Measurements from ENCODE around the gene GSTM4. TPM values are rescaled to one million over a fixed set of nuclear protein-coding genes. Genes with fewer than 3 reads are reported as not detected.
A peak's percentile ranks its signal among the peaks of the same experiment; 100 is the strongest.
"Not testable (repeated sequence)": the region's sequence is repeated elsewhere in the genome, so short reads cannot be mapped to it uniquely, and the experiment has no call there.

Gene GSTM4
- total RNA-seq, 1 donor from 2014 or later: 25.4 TPM

GRCh38 chr1:109695138-109695537 is 39.2 kb downstream of the GSTM4 start:
- DNase-seq (ENCODE audit: low spot score); ATAC-seq: not testable (repeated sequence)

- no peak for DNase-seq (ENCODE audit: low spot score)
- ATAC-seq: no peak
These were observed 41.2 kb downstream of the GSTM4 start for GRCh38 chr1:109697066-109697465.

- DNase-seq (ENCODE audit: low spot score); ATAC-seq: not testable (repeated sequence)
These were observed 42.0 kb downstream of the GSTM4 start for GRCh38 chr1:109697861-109698260.

GRCh38 chr1:109702940-109703339 is 47.0 kb downstream of the GSTM4 start:
- DNase-seq (ENCODE audit: low spot score); ATAC-seq: not testable (repeated sequence)

DNA sequence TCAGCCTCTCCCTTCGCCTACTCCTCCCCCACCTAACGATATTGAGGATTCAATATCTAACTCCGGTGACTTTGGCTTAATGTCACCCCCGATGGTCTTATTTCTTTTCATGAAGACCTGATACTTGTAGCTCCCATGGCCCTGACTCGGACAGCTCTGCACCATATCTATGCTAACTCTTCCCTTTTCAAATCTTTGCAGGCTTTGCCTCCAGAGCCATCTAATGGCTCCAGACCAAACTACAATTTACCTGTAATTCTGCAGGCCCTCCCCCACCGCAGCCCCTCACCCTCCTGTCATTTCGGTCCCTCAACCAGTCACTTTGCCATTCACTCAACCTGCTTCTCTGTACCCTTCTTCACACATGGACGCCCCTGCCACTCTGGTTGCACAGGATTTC is 48.3 kb downstream of the GSTM4 start:
- DNase-seq (ENCODE audit: low spot score) (no peak), ATAC-seq (no peak)

GRCh38 chr1:109705411-109705810 is 49.5 kb downstream of the GSTM4 start:
- no peak for DNase-seq (ENCODE audit: low spot score)
- no peak for ATAC-seq

DNA sequence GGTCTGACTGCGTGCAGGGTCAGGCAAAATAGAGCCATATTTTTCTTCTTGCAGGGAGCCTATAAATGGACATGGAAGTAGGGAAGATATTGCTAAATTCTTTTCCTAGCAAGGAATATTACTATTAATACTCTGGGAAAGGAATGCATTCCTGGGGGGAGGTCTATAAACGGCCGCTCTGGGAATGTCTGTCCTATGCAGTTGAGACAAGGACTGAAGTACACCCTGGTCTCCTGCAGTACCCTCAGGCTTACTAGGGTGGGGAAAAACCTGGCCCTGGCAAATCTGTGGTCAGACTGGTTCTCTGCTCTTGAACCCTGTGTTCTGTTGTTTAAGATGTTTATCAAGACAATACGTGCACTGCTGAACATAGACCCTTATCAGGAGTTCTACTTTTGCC is 53.0 kb downstream of the GSTM4 start:
- DNase-seq (ENCODE audit: low spot score): not testable (repeated sequence)

DNA sequence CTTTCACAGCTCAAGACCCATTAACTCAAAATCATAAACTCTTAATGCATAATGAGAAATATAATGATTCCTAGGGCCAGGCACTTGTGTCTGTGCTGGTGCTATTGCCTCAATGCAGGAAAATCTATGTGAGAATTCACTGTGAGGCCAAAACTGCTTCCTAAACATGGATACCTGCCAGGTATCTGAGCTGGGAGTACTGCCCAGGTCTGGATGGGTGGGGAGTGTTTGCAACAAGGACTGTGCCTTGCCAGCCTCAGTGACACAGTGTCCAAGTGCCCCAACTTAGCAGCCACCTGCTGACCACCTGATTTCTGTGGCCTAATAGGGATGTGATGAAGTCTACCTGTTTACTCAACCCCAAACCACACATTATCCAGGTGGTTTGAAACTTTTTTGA is 53.9 kb downstream of the GSTM4 start:
- DNase-seq (ENCODE audit: low spot score): not testable (repeated sequence)
- peak; percentile 46 for ATAC-seq

More for the DNA sequence above, 53.0 kb downstream of the GSTM4 start:
- not testable (repeated sequence) for ATAC-seq

Other genes starting within 250 kb of the GSTM4 start
- gene PSMA5, start 229.7 kb upstream of the GSTM4 start, total RNA-seq: 59.2 TPM
- 9.6 TPM for gene SYPL2, start 189.6 kb upstream of the GSTM4 start, total RNA-seq
- 4.3 TPM for gene ATXN7L2, start 172.2 kb upstream of the GSTM4 start, total RNA-seq
- gene CYB561D1, start 162.0 kb upstream of the GSTM4 start, total RNA-seq: 3.3 TPM
- gene AMIGO1, start 146.4 kb upstream of the GSTM4 start, total RNA-seq: 3.5 TPM
- not detected for gene GPR61, start 116.2 kb upstream of the GSTM4 start, total RNA-seq
- gene GNAI3, start 107.5 kb upstream of the GSTM4 start, total RNA-seq: 2.5 TPM
- 0.25 TPM for gene GNAT2, start 36.5 kb upstream of the GSTM4 start, total RNA-seq
- 56.1 TPM for gene AMPD2, start 36.3 kb upstream of the GSTM4 start, total RNA-seq
- 15.1 TPM for gene GSTM2, start 12.0 kb downstream of the GSTM4 start, total RNA-seq
- not detected for gene GSTM1, start 31.7 kb downstream of the GSTM4 start, total RNA-seq
- gene GSTM5, start 56.2 kb downstream of the GSTM4 start, total RNA-seq: 0.10 TPM
- 3.0 TPM for gene GSTM3, start 84.9 kb downstream of the GSTM4 start, total RNA-seq
- gene EPS8L3, start 107.8 kb downstream of the GSTM4 start, total RNA-seq: 0.15 TPM